Pancreas (tissue), 10 donors: ENCODE data around the gene TMEM147. TPM values are rescaled to one million over a fixed set of nuclear protein-coding genes. Genes with fewer than 3 reads are reported as not detected.

Source experiments
- ATAC-seq, 4 donors: fragments of 200-7000 bp; cut with Tn5 transposase; one replicate each; pipeline versions ENCODE4 v1.8.0 to v1.9.1; 2020; ENCODE audit warnings: mild to moderate bottlenecking in 4 of 4, moderate library complexity in 4 of 4
- DNase-seq, 6 donors: peaks; one replicate each; pipeline ENCODE4 v3.0.0-alpha.2; 2020
- FAIRE-seq: peaks from 2 replicates; lab custom pipeline; 2012; peaks lifted over from hg19 to GRCh38; lab: Jason Lieb, UNC
- H3K27ac ChIP-seq, 4 donors: fragments of 200-600 bp; sonication (generic); 1 replicate in 3 of 4; 2 replicates in 1 of 4; pipeline versions ENCODE4 v1.5.0 to v1.8.0; 2020
- H3K27me3 ChIP-seq, 4 donors: fragments of 200-600 bp; one replicate each; pipeline ENCODE4 v1.8.0; 2021
- H3K36me3 ChIP-seq, 3 donors: fragments of 200-600 bp; sonication (generic) in 1 of 3; one replicate each; pipeline versions ENCODE4 v1.5.0 to v1.8.0; 2020 to 2021
- H3K4me1 ChIP-seq, 3 donors: fragments of 200-600 bp; one replicate each; pipeline ENCODE4 v1.8.0; 2021
- H3K4me3 ChIP-seq, 4 donors: fragments of 200-600 bp; sonication (generic) in 2 of 4; one replicate each; pipeline versions ENCODE4 v1.5.0 to v1.8.0; 2020 to 2021
- H3K9me3 ChIP-seq, 4 donors: fragments of 200-600 bp; one replicate each; pipeline ENCODE4 v1.8.0; 2021
- CTCF ChIP-seq, 4 donors: fragments of 200-600 bp; sonication (generic) in 3 of 4; IDR thresholded peaks; one replicate each; pipeline versions ENCODE4 v1.5.0 to v1.8.0; 2021; ENCODE audit warnings: antibody characterized with exemption in 4 of 4
- WGBS, 2 donors: extraction: QIAGEN DNeasy Blood & Tissue Kit; methylation state at CpG; one replicate each; pipeline ENCODE4 v1.1.7; 2013; 5-methylcytosine and 5-hydroxymethylcytosine counted together
- intact Hi-C, 3 donors: fragments of 100-400 bp; cut with DNase I; formaldehyde crosslinking; loops; one replicate each; pipeline versions ENCODE4 v1.11.1 to v1.14.2; 2022
- polyA plus RNA-seq, 2 donors: library from polyadenylated mRNA; stranded (reverse); fragments of 200-250 nt; gene quantifications; one replicate each; pipeline ENCODE4 v1.2.3, GENCODE V29; 2013
- total RNA-seq, 6 donors: library from RNA; stranded (reverse); fragmentation: NEBNext Ultra II Directional in 4 of 6; extraction: Animal tissue kit (Norgen Biotek cat#: 25700) in 4 of 6; gene quantifications; one replicate each; pipeline versions ENCODE4 v1.2.1 to v1.2.4, GENCODE V29; 2021 to 2023
- donor health status: healthy with polysubstance abuse.
- donor health status: DM: no; HTN: no; CAD: no; lungs with moderate emphysema.
- donor health status: DM: no; HTN: no; CAD: no.
- donor health status: control.
- donor health status: control.
- donor health status: Bipolar disorder and iron deficiency.
- donor health status: DM: yes; HTN: yes; CAD: no.
- donor health status: DM: no; HTN: no; CAD: no.
- donor health status: DM: no; HTN: no; CAD: no.
- donor health status: DM: yes; HTN: yes; CAD: no.

The TMEM147 gene
- total and polyA plus RNA-seq, 8 donors = 44.3 to 91.1 (median 56.5) TPM

- H3K9me3 ChIP-seq = no peaks in the 10 kb centered on the region
- 86 to 91% methylated on average over 3 of the region's 3 CpGs for WGBS, 2 donors
- no peak overlapping the region for H3K4me3 ChIP-seq
- no peaks in the 10 kb centered on the region for H3K4me1 ChIP-seq
- no peaks in the 10 kb centered on the region for H3K27me3 ChIP-seq
- ATAC-seq (no peak), DNase-seq (no peak), FAIRE-seq (no peak)
- H3K27ac ChIP-seq = no peak overlapping the region
- no peak for TF ChIP-seq CTCF (IDR thresholded peaks at IDR 0.05)
- H3K36me3 ChIP-seq = no peaks in the 10 kb centered on the region
- intact Hi-C loops = no loop called here
Measured at GRCh38 chr19:35516310-35516709, 29.1 kb upstream of the TMEM147 start.

GRCh38 chr19:35517342-35517741 lies 28.1 kb upstream of the TMEM147 start:
- Histone ChIP-seq H3K36me3 (no peaks in the 10 kb centered on the region), H3K9me3 (no peaks in the 10 kb centered on the region), H3K27ac (no peak overlapping the region), H3K27me3 (no peaks in the 10 kb centered on the region), H3K4me1 (no peaks in the 10 kb centered on the region), H3K4me3 (no peak overlapping the region)
- 86 to 89% methylated on average over 2 of the region's 2 CpGs for WGBS, 2 donors
- DNase-seq (no peak), ATAC-seq (no peak), FAIRE-seq (no peak)
- intact Hi-C loops = no loop called here
- TF ChIP-seq CTCF (IDR thresholded peaks at IDR 0.05) = no peak

GRCh38 chr19:35518313-35518712 lies 27.1 kb upstream of the TMEM147 start:
- Histone ChIP-seq H3K36me3 (no peaks in the 10 kb centered on the region), H3K27ac (no peak overlapping the region), H3K27me3 (no peaks in the 10 kb centered on the region), H3K9me3 (no peaks in the 10 kb centered on the region), H3K4me1 (no peaks in the 10 kb centered on the region), H3K4me3 (no peak overlapping the region)
- no peak for FAIRE-seq
- ATAC-seq = no peak
- intact Hi-C loops = no loop called here
- DNase-seq = no peak
- 61 to 62% methylated on average over 6 of the region's 6 CpGs for WGBS, 2 donors
- TF ChIP-seq CTCF (IDR thresholded peaks at IDR 0.05) = no peak

- no peaks in the 10 kb centered on the region for H3K4me1 ChIP-seq
- no peak for ATAC-seq
- FAIRE-seq = no peak
- no peak for DNase-seq
- H3K36me3 ChIP-seq = no peaks in the 10 kb centered on the region
- no peak for TF ChIP-seq CTCF (IDR thresholded peaks at IDR 0.05)
- H3K4me3 ChIP-seq = no peak overlapping the region
- H3K27me3 ChIP-seq = no peaks in the 10 kb centered on the region
- intact Hi-C loops = no loop called here
- H3K27ac ChIP-seq = no peak overlapping the region
- no peaks in the 10 kb centered on the region for H3K9me3 ChIP-seq
- WGBS, 2 donors = 54 to 57% methylated on average over 7 of the region's 7 CpGs
Measured at GRCh38 chr19:35519291-35519690, 26.1 kb upstream of the TMEM147 start.

- H3K27ac ChIP-seq = no peak overlapping the region
- no peak for DNase-seq
- intact Hi-C loops = no loop called here
- no peaks in the 10 kb centered on the region for H3K36me3 ChIP-seq
- H3K27me3 ChIP-seq = no peaks in the 10 kb centered on the region
- no peaks in the 10 kb centered on the region for H3K9me3 ChIP-seq
- H3K4me1 ChIP-seq = no peaks in the 10 kb centered on the region
- WGBS, 2 donors = 66 to 70% methylated on average over 16 of the region's 16 CpGs
- no peak for ATAC-seq
- FAIRE-seq = no peak
- TF ChIP-seq CTCF (IDR thresholded peaks at IDR 0.05) = no peak
- H3K4me3 ChIP-seq = no peak overlapping the region
Measured at GRCh38 chr19:35521124-35521743, 24.2 kb upstream of the TMEM147 start.
